GM19468 (cell line): ENCODE results near the gene OTOG.

Source experiments
- ATAC-seq: cut with Tn5 transposase; IDR thresholded peaks from one replicate; pipeline ENCODE4 v1.9.1; 2021; ENCODE audit warnings: mild to moderate bottlenecking, moderate library complexity, moderate number of reproducible peaks; ENCODE audit not compliant: unreplicated experiment; ENCODE audit errors: extremely low read depth

OTOG gene

GRCh38 chr11:17538054-17538453 is 9.0 kb upstream of the OTOG start:
- ATAC-seq: no peak

GRCh38 chr11:17538731-17539130 is 8.3 kb upstream of the OTOG start:
- ATAC-seq: no peak

- no peak for ATAC-seq
Observed at GRCh38 chr11:17540807-17541206, 6.3 kb upstream of the OTOG start.

- no peak for ATAC-seq
Observed at GRCh38 chr11:17541330-17541885, 5.7 kb upstream of the OTOG start.

- no peak for ATAC-seq
Observed at GRCh38 chr11:17542249-17542648, 4.8 kb upstream of the OTOG start.

- no peak for ATAC-seq
Observed at GRCh38 chr11:17543041-17543440, 4.0 kb upstream of the OTOG start.

- no peak for ATAC-seq
Observed at GRCh38 chr11:17543574-17544180, 3.4 kb upstream of the OTOG start.

- ATAC-seq: no peak
Observed at GRCh38 chr11:17544181-17544622, 2.9 kb upstream of the OTOG start, which contains the start of gene USH1C. Gene USH1C (minus strand): TSS chr11:17544416. CDS start chr11:17544307, 109 bp downstream.

GRCh38 chr11:17546240-17546639 is 819 bp upstream of the OTOG start:
- no peak for ATAC-seq

- ATAC-seq: no peak
Observed at GRCh38 chr11:17547932-17548331, 873 bp downstream of the OTOG start.

- no peak for ATAC-seq
Observed at GRCh38 chr11:17548444-17548843, 1.4 kb downstream of the OTOG start.

- no peak for ATAC-seq
Observed at GRCh38 chr11:17550450-17551346, 3.6 kb downstream of the OTOG start.

- no peak for ATAC-seq
Observed at GRCh38 chr11:17551347-17552040, 4.4 kb downstream of the OTOG start.

- ATAC-seq: no peak
Observed at GRCh38 chr11:17552041-17552355, 4.9 kb downstream of the OTOG start.

GRCh38 chr11:17552392-17553248 is 5.6 kb downstream of the OTOG start:
- no peak for ATAC-seq

- no peak for ATAC-seq
Observed at GRCh38 chr11:17553249-17553546, 6.1 kb downstream of the OTOG start.

GRCh38 chr11:17554487-17554886 is 7.4 kb downstream of the OTOG start:
- no peak for ATAC-seq

- no peak for ATAC-seq
Observed at GRCh38 chr11:17556999-17557398, 9.9 kb downstream of the OTOG start.

- no peak for ATAC-seq
Observed at GRCh38 chr11:17558025-17558780, 11.1 kb downstream of the OTOG start.
